Neutrophil (primary cell): ENCODE results near the gene HOXB2.

Experiments
- H3K27ac ChIP-seq: fragments of 200-600 bp; sonication (generic); 2 replicates; pipeline ENCODE4 v1.5.1; 2016; ENCODE audit warnings: mild to moderate bottlenecking, moderate library complexity
- H3K27me3 ChIP-seq: fragments of 200-600 bp; sonication (generic); 2 replicates; pipeline ENCODE4 v1.6.0; 2016; ENCODE audit warnings: mild to moderate bottlenecking
- H3K36me3 ChIP-seq: fragments of 200-600 bp; sonication (generic); 2 replicates; pipeline ENCODE4 v1.5.1; 2017
- H3K4me1 ChIP-seq, 2 experiments: fragments of 200-600 bp in 1 of 2; sonication (generic) in 1 of 2; 1 replicate in 1 of 2; 2 replicates in 1 of 2; pipeline versions ENCODE4 v1.5.1 to v1.6.1; 2013 to 2016; ENCODE audit warnings: low read depth in 1 of 2, low read length in 1 of 2, mild to moderate bottlenecking in 1 of 2, moderate library complexity in 1 of 2; ENCODE audit not compliant: control insufficient read depth in 1 of 2, insufficient read depth in 1 of 2
- H3K4me3 ChIP-seq, 2 experiments: fragments of 200-600 bp in 1 of 2; sonication (generic) in 1 of 2; 1 replicate in 1 of 2; 2 replicates in 1 of 2; pipeline ENCODE4 v1.5.1; 2013 to 2016; ENCODE audit warnings: low read depth in 1 of 2, low read length in 1 of 2, mild to moderate bottlenecking in 1 of 2, moderate library complexity in 1 of 2
- H3K9me3 ChIP-seq: fragments of 200-600 bp; sonication (generic); 2 replicates; pipeline ENCODE4 v1.5.1; 2016
- CTCF ChIP-seq: fragments of 200-600 bp; sonication (generic); IDR thresholded peaks from 2 replicates; pipeline ENCODE4 v1.5.1; 2016; ENCODE audit warnings: antibody characterized with exemption

HOXB2 gene

GRCh38 chr17:48561884-48562810 is 17.2 kb upstream of the HOXB2 start:
- Histone ChIP-seq H3K36me3 (no peaks in the 10 kb centered on the region), H3K27ac (no peak overlapping the region), H3K4me1 (no peaks in the 10 kb centered on the region), H3K27me3 (peaks cover 100% of the 10 kb centered on the region), H3K9me3 (no peaks in the 10 kb centered on the region), H3K4me3 (no peak overlapping the region)
- TF ChIP-seq CTCF = no peak

- H3K4me1 ChIP-seq = no peaks in the 10 kb centered on the region
- H3K9me3 ChIP-seq = no peaks in the 10 kb centered on the region
- peaks cover 100% of the 10 kb centered on the region for H3K27me3 ChIP-seq
- no peak overlapping the region for H3K27ac ChIP-seq
- no peak overlapping the region for H3K4me3 ChIP-seq
- H3K36me3 ChIP-seq = no peaks in the 10 kb centered on the region
- no peak for TF ChIP-seq CTCF
Measured at GRCh38 chr17:48559840-48560817, 15.2 kb upstream of the HOXB2 start.

GRCh38 chr17:48559122-48559839 is 14.4 kb upstream of the HOXB2 start:
- Histone ChIP-seq H3K4me3 (no peak overlapping the region), H3K27ac (no peak overlapping the region), H3K36me3 (no peaks in the 10 kb centered on the region), H3K9me3 (no peaks in the 10 kb centered on the region), H3K4me1 (no peaks in the 10 kb centered on the region), H3K27me3 (peaks cover 100% of the 10 kb centered on the region)
- no peak for TF ChIP-seq CTCF

DNA sequence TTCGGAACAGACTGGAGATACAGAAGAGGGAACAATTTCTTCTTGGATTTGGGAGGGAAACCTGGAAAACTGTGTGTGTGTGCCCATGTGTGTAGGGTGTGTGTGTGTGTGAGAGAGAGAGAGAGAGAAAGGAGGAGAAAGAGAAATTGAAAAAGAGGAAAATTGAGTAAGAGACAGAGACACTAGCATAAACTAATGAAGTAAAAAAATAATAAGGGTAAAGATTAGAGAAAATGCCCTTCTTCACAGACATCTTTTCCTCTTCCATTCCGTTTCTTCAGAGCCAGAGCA is 13.9 kb upstream of the HOXB2 start:
- Histone ChIP-seq H3K9me3 (no peaks in the 10 kb centered on the region), H3K27me3 (peaks cover 100% of the 10 kb centered on the region), H3K36me3 (no peaks in the 10 kb centered on the region), H3K4me3 (no peak overlapping the region), H3K4me1 (no peaks in the 10 kb centered on the region), H3K27ac (no peak overlapping the region)
- TF ChIP-seq CTCF = no peak

- H3K4me1 ChIP-seq = no peaks in the 10 kb centered on the region
- no peak for TF ChIP-seq CTCF
Measured at GRCh38 chr17:48558057-48558830, 13.3 kb upstream of the HOXB2 start.

More at GRCh38 chr17:48558057-48558830, 13.3 kb upstream of the HOXB2 start:
- H3K27me3 ChIP-seq = peaks cover 100% of the 10 kb centered on the region
- H3K4me3 ChIP-seq = no peak overlapping the region
- no peak overlapping the region for H3K27ac ChIP-seq
- H3K36me3 ChIP-seq = no peaks in the 10 kb centered on the region
- no peaks in the 10 kb centered on the region for H3K9me3 ChIP-seq
